HG02798 (cell line): Measurements from ENCODE around the gene TNIK.
"Not testable (repeated sequence)": the region's sequence is repeated elsewhere in the genome, so short reads cannot be mapped to it uniquely, and the experiment has no call there.

ENCODE experiments used
- ATAC-seq: cut with Tn5 transposase; IDR thresholded peaks from one replicate; pipeline ENCODE4 v1.9.1; 2021; ENCODE audit warnings: mild to moderate bottlenecking; ENCODE audit not compliant: unreplicated experiment, poor library complexity

The TNIK gene

GRCh38 chr3:171424063-171424462 is 36.1 kb downstream of the TNIK start:
- not testable (repeated sequence) for ATAC-seq

DNA sequence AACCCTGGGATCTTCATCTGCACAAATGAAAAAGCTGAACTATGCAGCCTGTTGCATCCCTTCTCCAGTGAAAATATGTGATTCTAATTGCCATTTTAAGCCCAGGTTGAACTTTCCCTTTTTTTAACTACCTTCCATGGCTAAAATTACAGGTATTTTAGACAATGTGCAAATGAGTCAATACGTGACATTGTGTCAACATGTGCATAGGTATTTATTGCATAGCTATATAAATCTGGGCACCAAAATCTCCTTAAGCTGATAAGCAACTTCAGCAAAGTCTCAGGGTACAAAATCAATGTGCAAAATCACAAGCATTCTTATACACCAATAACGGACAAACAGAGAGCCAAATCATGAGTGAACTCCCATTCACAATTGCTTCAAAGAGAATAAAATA is 37.4 kb downstream of the TNIK start:
- not testable (repeated sequence) for ATAC-seq

DNA sequence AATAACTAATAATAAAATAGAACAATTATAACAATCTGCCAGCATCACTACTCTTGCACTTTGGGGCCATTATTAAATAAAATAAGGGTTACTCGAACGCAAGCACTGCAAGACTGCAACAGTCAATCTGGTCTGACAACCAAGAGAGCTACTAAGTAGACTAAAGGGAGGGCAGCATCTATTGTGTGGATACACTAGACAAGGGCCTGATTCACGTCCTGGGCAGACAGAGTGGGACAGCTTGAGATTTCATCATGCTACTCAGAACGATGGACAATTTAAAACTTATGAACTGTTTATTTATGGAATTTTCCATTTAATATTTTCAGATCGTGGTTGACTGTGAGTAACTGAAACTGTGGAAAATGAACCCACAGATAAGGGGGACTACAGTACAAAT is 39.5 kb downstream of the TNIK start:
- ATAC-seq = no peak

- no peak for ATAC-seq
Measured at GRCh38 chr3:171419457-171419856, 40.7 kb downstream of the TNIK start.

DNA sequence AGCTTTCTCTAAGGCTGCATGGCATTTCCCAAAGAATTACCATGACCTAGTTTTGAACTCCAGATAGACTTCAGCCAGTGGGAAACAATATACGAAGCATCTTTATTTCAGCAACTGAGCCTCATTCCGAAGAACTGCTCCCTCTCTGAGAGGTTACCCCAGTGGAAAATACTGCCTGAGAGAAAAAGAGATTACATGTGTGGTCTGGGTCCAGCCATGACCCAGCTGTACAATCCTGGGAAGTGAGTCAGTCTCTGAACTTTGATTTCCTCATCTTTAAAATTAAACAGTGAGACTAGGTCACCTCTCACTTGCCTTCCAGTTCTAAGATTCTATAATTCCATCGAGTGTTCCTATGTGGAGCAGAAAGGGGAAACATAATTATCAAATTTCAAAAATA is 42.4 kb downstream of the TNIK start:
- ATAC-seq = no peak

- ATAC-seq = no peak
Measured at GRCh38 chr3:171417137-171417536, 43.1 kb downstream of the TNIK start.

- ATAC-seq = no peak
Measured at GRCh38 chr3:171416666-171417065, 43.5 kb downstream of the TNIK start.

GRCh38 chr3:171416061-171416460 is 44.1 kb downstream of the TNIK start:
- ATAC-seq = no peak

GRCh38 chr3:171415070-171415469 is 45.1 kb downstream of the TNIK start:
- ATAC-seq = no peak

DNA sequence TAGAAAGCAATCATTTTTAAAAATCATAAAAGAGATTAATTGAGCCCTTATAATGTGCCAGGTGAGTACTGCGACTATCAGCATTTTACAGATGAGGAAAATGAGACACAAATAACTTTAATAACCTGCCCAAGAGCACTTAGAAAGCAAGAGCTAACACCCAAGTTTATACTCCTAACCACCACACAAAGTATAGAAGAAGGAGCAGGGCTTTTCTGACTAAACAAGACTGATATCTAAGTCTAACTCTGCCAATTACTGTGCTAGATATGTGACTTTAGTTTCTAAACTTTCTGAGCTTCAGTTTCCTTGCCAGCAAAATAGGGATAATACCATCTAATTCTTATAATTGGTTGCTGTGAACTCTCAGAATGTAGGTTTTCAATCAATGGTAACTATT is 47.7 kb downstream of the TNIK start:
- no peak for ATAC-seq

DNA sequence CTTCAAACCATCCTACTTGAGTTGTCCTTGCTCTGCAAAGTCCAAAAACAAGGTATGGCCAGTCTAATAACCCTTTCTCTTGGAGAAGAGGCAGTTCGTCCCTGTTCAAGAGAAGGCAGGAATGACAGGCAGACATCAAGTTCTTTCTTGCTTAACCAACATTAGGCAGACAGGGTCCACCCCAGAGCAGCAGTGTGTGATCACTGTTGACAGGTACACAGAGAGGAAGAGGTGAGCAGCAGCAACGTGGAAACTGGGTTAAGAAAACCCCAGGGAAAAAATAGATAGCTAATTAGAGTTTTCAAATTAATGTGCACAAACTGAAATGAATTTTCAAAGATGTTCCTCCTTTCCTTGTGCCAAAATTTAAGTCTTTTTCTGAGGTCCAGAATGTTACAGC is 48.2 kb downstream of the TNIK start:
- no peak for ATAC-seq

DNA sequence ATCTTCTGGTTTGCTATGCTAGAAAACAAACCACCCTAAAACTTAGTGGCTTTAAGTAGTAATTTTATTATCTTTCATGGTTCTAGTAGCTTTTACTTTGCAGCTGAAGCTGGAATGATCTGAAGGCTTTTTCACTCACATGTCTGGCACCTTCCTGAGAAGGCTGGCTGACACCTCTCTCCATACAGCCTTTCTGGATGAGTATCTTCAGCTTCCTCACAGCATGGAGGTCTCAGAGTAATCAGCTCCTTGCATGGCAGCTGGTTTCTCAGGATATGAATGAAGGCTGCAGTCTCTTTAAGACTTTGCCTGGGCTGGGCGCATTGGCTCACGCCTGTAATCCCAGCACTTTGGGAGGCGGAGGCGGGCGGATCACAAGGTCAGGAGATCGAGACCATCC is 50.0 kb downstream of the TNIK start:
- ATAC-seq = no peak

DNA sequence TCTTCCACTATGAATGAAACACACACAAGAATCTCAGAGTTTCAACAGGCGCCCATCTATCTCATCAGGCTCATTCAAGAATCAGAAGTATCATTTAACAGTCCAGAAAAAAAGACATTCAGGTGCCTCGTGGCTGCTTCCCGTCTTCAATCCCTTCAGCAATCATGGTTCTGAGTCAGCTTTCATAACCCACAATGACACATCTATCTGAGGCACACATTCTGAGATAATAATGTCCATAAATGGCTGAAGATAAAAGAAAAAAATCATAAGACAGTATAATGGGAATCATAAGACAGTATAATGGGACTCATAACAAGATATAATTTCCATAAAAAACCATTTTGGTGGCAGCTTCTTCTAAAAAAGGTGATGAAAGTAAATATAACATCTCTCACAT is 52.4 kb downstream of the TNIK start:
- no peak for ATAC-seq

GRCh38 chr3:171404376-171404967 is 55.7 kb downstream of the TNIK start:
- no peak for ATAC-seq

DNA sequence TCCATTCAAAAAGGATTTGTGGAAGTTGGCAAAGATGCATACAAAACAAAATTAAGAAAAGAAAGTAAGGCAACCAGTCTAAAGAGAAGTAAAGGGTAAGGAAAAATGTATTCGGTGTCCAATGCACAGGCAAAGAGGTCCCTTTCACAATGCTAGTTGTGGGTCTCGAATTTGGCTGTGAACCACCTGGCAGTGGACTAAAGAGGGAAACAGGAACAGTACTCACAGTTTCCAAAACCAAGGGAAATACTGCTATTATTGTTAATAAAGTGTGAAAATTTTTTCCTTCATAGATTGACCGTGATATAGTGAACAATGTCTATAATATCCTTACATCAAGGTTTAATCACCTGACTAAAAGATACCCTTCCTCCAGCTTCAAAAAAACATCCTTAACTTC is 57.9 kb downstream of the TNIK start:
- no peak for ATAC-seq

GRCh38 chr3:171401432-171401831 is 58.8 kb downstream of the TNIK start:
- no peak for ATAC-seq

DNA sequence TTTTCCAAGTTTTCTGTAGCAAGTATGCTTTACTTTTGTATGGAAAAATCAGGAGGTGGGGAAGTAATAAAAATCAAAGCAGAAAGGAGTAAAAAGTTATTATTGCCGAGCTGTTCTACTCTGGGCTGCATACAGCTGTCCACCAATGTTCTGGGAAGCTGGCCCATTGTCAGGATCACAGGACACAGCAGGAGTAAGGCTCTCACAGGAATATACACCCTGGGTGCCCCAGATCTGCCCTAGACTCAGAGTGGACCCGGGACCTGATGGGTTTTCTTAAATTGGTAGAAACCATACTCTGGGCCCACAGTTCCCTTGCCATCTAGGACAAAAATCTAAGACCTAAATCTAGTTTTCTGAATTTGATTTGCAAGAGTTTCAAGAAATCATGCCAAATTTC is 60.4 kb downstream of the TNIK start:
- ATAC-seq = no peak

DNA sequence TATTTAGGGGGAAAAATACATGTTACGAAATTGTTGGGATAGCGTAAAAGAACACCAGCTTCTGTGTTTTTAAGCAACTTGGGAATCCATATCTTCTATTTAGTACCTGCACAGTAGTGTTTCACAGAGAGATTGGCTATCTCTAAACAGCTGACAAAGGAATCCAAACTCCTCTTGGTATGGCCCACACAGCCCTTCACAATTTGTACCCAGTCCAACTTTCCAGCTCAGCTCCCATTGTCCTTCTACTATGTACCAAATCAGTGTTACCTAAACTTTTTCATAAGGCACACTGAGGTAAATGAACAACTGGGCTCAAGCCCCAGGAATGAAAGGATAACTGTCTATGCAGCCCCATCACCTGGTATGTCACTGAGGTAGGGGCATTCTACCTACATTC is 61.9 kb downstream of the TNIK start:
- no peak for ATAC-seq

GRCh38 chr3:171397089-171397488 is 63.1 kb downstream of the TNIK start:
- no peak for ATAC-seq

DNA sequence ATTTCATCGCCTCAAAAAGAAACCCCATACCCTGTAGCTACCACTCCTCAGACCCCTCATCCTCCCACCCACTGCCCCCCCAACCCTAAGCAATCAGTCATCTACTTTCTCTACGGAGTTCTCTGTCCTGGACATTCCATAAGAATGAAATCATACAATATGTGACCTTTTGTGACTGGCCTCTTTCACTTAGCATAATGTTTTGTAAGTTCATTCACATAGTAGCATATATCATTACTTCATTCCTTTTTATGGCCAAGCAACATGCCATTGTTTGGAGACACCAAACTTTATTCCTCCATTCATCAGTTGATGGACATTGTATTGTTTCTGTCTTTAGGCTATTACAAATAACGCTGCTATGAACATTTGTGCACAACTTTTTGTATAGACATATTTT is 64.2 kb downstream of the TNIK start:
- ATAC-seq = no peak

DNA sequence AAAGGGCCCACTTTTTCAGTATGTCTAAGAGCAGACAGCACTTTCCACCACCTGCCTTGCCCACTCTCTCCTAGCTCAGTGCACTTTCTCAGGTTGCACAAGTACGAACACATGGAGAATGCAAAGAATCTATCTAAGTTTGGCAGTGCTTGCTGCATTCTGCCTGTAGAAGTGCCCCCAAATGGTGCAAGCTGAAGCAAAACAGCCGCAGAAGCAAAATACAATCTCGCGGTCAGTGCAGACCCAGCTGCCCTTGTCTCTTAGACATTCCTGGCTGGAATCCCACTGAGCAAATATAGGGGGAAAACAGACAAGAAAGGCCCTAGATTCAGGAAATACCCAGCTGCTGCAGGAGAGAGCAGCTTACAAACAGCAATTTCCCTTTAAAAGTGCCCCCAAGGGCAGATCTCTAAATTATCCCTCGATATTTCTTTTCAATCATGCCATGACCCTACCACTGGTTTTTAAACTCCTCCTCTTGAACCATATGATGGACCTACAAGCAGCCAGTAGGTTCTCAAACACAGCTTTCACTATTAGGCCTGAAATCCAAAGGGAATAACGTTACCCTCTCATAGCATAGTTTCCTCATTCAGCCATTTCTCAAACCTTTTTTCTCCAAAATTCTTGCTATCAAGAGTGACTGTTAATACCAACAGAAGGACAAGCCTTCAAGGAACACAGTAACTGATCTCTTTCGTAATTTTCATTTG is 67.0 kb downstream of the TNIK start:
- ATAC-seq = no peak

- ATAC-seq = no peak
Measured at GRCh38 chr3:171391432-171391831, 68.8 kb downstream of the TNIK start.
